Suppressor macrophage treated with lipopolysaccharide for 1 hour (primary cell): ENCODE results near the gene PRDX3.
"Not testable (repeated sequence)": the region's sequence is repeated elsewhere in the genome, so short reads cannot be mapped to it uniquely, and the experiment has no call there.

Experiments used
- DNase-seq, 3 donors: peaks; one replicate each; pipeline ENCODE4 v3.0.0-alpha.2; 2020 to 2022

Gene PRDX3

DNA sequence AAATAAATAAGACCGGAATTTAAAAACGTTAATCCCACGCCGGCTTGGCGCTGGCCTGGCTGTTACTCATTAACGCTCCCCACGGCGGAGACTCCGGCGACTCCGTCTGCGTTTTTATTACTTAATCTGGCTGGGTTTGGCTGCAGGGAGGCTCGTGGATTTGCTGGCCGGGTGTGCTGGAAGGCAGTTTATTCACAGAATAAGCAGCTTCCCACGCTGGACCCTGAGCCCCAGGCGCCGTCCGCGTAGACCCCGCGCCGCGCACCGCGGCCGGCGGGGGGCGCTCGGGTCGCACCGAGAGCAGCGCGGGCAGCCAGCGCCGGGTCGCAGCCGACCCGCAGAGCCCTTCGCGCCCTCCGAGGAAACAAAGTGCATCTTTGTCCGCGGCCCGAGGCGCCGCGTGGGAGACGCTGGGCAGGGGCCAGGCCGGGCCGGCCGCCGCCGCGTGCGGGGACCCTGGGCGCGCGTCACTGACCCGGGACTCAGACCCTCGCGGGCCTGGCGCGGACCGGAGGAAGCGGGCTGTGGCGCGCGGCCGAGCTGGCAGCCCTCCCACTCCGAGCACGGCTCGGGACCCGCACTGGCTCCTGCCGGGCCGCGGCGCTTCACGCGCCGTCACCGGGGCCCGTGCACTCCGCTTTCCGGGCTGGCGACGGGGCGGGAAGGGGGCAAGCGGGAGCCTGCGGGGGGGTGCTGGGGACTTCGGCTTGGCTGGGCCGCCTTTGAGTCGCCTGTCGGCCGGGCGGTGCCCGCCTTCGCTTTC, 28.2 kb upstream of the PRDX3 start:
- peak; percentile 73 to 90 (median 84) for DNase-seq

DNA sequence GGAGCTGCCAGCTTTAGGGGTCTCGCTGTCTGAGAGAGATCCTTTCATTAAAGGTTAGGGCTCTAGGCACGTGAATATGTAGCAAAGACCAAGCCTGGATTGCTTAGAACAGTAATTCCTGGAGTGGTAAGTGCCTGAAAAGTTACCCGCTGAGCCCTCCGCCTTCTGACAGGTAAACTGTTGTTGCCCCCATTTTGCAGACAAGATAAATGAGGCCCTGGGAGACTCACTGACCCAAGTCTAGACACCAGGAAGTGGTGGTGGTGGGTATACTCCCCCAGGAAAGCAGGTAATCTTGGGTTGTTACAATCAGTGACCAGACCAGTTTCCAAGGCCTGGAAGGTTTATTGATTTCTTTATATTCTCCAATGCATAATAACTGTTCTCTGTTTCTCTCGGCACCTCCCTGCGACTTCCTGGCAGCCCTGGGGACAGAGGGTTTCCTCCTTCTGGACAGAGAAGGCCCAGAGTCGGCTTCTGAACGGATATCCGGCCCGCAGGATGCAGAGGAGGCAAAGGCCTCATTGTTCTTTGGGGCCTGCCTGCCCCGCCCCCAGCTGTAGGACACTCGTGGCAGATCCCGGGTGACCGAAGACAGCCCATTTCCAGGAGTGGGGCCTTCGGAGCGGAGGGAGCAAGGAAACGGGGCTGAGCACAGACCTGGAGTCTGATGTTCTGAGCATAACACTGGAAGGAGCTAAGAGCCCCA, 27.4 kb upstream of the PRDX3 start:
- DNase-seq = peak; percentile 45 to 63 (median 47)

GRCh38 chr10:119203006-119203405, 24.4 kb upstream of the PRDX3 start:
- DNase-seq = no peak

- no peak for DNase-seq
Measured at GRCh38 chr10:119201233-119201632, 22.6 kb upstream of the PRDX3 start.

GRCh38 chr10:119199231-119199992, 20.8 kb upstream of the PRDX3 start:
- DNase-seq = peak; percentile 71 to 81 (median 72)

DNA sequence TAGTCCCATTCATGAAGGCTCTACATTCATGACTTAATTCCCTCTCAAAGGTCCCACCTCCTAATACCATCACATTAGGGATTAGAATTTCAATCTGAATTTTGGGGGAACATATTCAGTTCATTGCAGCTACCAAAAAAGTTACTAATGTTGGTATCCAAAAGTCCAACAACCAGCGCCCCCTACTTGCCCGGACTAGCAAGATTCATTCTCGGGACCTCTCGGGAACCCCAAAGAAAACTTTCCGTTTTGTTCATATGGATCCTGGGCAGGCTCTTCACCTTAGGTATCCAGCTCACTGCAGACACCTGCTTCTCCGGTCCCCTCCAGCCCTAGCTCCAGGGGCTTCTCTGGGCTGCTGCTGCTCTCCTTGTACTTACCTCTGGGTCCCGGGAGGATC, 19.8 kb upstream of the PRDX3 start:
- peak; percentile 42 to 58 (median 48) for DNase-seq

DNA sequence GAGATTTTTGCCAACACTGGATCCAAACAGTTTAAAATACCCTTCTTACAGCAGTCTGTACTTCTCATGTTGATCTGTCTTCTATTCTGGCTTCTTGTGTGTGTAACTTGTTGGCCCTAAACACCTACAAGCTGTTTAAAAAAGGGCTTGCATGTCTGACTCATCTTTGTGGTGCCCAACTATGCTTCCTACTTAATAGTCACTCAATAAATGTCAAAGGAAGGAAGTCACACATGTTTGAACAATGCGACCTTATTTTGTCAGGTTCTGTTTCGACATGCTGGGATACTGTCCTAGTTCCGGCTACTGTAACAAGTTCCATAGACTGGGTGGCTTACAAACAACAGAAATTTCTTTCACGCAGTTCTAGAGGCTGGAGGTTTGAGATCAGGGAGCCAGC, 19.3 kb upstream of the PRDX3 start:
- DNase-seq = peak; percentile 31 to 59 (median 57)

- DNase-seq = no peak
Measured at GRCh38 chr10:119191881-119192280, 13.3 kb upstream of the PRDX3 start.

DNA sequence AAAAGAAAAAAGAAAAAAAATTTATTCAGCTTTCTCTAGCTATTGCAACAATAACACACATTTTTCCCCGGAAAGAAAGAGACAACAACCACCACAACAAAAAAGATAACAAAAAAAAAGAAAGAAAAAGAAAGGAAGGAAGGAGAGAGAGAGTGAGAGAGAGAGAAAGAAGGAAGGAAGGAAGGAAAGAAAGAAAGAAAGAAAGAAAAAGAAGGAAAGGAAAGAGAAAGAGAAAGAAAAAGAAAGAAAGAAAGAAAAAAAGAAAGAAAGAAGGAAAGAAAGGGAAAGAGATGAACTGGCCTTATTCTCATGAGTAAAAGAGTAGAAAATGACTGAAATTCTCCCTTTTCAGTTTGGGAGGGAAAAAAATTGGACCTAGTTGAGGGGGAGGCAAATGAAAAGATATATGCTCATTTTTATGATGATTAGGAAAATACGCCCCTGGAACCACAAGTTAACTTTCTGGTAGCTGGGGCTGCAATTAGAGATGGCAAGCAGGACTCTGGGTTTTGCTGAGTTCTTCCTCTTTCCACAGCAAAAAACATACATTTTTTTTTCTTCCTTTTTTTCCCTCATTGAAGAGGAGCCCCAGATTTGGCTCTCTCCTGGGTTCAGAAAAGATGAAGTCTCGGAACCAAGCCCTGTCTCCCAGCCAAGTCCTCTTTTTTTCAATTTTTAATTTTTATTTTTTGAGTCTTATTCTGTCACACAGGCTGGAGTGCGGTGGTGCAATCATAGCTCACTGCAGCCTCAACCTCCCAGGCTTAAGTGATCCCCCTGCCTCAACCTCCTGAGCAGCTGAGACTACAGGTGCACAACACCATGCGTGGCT, 12.6 kb upstream of the PRDX3 start:
- DNase-seq = peak in 2 of 3 donors; percentile 44 to 46

GRCh38 chr10:119190353-119190752, 11.7 kb upstream of the PRDX3 start:
- no peak for DNase-seq

- no peak for DNase-seq
Measured at GRCh38 chr10:119189811-119190282, 11.2 kb upstream of the PRDX3 start.

DNA sequence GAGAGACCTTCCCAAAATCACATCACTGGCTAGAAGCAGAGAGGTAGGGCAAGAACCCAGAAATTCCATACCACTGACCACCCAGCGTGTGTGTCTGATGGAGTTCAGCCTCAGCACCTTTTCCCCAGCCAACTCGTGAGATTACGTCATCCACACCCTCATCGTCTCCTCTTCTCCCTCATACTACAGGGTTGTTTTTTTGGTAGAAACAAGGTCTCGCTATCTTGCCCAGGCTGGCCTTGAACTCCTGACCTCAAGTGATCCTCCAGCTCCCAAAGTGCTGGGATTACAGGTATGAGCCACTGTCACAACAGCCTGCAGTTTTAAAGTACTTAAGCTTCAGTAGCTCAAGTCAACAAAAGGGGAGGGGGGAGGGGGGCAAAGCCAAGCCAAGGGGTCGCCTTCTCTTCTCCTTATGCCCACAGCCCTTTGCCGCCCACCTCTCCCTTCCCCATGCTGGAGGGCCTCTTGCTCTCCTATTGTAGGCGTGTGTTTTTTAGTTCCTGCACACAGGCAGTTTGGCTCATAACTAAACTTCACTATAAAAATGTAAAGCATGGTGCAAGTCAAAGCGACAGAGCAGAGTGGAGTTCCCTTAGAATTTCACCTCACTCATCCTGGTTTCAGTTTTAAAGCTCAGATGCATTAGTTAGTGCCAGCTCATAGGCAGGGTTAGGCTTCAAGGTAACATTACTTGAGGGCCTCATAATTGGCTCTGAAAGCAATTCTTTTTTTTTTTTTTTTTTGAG, 5.2 kb upstream of the PRDX3 start:
- peak in 1 of 3 donors; percentile 20 for DNase-seq

DNA sequence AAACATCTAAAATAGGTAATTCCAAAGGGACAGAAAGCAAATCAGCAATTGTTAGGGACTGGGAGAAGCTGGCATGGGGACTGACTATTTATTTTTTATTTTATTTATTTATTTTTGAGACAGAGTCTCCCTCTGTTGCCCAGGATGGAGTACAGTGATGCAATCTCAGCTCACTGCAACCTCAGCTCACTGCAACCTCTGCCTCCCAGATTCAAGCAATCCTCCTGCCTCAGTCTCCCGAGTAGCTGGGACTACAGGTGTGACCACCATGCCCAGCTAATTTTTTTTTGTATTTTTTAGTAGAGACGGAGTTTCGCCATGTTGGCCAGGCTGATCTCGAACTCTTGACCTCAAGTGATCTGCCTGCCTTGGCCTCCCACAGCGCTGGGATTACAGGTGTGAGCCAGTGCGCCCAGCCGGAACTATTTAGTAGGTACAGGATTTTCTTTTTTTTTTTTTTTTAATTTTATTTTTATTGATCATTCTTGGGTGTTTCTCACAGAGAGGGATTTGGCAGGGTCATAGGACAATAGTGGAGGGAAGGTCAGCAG, 2.3 kb upstream of the PRDX3 start:
- not testable (repeated sequence) for DNase-seq

DNA sequence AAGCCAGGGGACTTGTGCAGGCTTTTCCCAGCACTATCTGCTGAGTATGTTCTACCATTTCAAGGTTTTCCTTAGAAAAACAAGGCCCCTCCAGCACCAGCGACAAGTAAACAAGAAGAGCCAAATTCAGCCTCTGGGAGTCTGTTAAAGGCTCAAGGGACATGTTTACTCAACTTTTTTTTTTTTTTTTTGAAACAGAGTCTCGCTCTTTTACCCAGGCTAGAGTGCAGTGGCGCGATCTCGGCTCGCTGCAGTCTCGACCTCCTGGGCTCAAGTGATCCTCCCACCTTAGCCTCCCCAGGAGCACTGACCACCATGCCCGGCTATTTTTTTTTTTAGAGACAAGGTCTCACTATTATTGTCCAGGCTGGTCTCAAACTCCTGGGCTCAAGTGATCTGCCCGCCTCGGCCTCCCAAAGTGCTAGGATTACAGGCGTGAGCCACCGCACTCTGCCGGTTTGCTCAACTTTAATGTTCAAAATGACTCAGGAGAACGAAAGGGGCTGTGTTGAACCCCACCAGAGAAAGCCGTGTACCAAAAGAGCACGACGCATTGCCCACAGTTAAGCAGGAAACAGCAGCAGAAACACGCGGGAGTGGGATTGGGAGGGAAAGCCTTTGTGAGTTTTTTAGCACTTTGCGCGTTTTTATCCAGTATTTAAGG, 772 bp downstream of the PRDX3 start:
- peak in 2 of 3 donors; percentile 33 to 40 for DNase-seq

- DNase-seq = no peak
Measured at GRCh38 chr10:119176166-119176565, 2.4 kb downstream of the PRDX3 start.

DNA sequence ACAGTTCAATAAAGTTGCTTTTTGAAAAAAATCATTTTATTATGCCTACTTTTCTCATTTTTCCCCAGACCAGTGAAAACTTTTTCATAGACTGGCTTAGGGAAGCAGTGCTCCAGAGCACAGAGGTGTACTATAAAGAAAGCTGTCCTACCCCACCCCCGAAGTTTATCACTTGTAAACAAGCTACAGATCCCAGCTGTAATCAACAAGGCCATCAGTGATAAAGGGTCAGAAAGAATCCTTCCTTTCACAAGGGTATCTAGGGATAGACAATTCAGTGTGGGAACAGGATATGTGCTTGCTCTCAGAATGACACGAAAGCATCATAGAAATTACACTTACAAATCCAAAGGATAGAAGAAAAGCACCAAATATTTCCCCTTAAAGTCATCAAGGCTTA, 4.5 kb downstream of the PRDX3 start:
- DNase-seq = no peak

DNA sequence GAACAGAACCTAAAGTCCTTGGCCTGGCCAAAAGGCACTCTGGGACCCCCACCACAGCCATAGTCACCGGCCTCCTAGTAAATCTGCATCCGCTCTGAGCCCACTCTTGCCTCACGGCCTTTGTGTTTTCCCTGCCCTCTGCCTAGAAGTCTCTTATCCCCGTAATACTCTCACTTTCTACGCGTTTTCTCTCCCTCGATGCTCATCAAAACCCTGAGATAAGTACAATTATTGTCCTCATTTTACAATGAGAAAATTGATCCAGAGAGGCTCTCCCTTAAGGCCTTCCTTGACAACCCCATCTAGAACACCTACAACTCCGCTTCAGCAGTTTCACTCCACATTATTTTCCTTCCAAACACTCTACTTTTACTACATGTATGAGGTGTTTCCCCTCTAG, 11.6 kb downstream of the PRDX3 start:
- DNase-seq = no peak

DNA sequence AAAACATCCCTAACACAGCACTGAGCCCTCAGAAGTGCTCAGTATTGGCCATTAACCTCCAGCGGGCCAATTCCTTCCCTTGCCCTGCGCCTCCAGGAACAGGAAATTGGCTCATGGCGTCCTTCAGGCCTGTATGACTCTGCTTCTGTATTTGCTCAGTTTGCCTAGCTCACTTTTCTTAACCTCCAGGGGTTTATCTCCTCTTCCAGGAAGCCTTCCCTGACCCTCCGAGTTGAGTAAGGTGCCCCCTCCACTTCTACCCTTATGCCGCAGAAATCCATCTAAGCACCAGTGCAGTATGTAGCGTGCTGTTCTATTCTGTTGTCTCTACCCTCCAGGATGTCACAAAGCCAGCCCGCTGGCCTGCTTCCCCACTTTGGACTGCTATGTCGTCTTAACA, 12.0 kb downstream of the PRDX3 start:
- DNase-seq = peak; percentile 53

DNA sequence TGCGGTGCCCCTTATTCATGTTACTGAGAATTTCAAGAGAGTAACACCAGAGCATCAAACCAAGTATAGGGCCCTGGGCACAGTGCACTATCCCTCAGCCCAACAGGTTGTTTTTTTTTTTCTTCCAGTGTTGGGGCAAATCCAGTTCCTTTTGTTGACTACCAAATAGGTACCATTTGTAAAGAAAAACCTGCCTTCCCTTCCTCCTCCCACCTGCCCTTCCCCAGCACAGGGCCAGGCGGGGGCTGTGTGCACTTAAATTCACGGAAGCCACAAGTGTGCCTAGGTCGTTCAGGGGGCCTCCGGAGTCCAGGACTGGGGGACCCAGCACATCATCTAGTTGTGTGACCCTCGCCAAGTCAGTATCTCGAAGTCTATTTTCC, 12.5 kb downstream of the PRDX3 start:
- no peak for DNase-seq

GRCh38 chr10:119165171-119166117, 13.2 kb downstream of the PRDX3 start, which contains the start of gene SFXN4:
SFXN4 (minus strand) TSS chr10:119165714; CDS start chr10:119165647, 67 bp downstream.
- DNase-seq = peak; percentile 81 to 95 (median 90)
